SK-N-SH (cell line): ENCODE results near the gene CDIP1. TPM values are rescaled to one million over a fixed set of nuclear protein-coding genes. Genes with fewer than 3 reads are reported as not detected.

Source experiments
- CTCF ChIA-PET: fragments of 300-600, 350-600 bp; formaldehyde crosslinking; extraction: SDS; loops from one replicate; lab custom pipeline; 2021; lab: Yijun Ruan, JAX
- POLR2A ChIA-PET: fragments of 350-600 bp; sonication (Branson Sonifier 250); formaldehyde crosslinking; extraction: SDS; loops from one replicate; lab custom pipeline; 2020; ENCODE audit warnings: antibody characterized with exemption, inconsistent platforms; lab: Yijun Ruan, JAX
- DNase-seq: peaks from one replicate; pipeline ENCODE4 v3.0.0; 2012
- H2AFZ ChIP-seq: fragments of 200-600 bp; sonication (generic); 2 replicates; pipeline ENCODE4 v1.8.1; 2016; ENCODE audit warnings: antibody characterized with exemption, mild to moderate bottlenecking, low read depth
- H3F3A ChIP-seq: fragments of 200-600 bp; sonication (generic); replicated peaks from 2 replicates; pipeline ENCODE3; 2016; ENCODE audit warnings: antibody characterized with exemption, mild to moderate bottlenecking; ENCODE audit not compliant: insufficient read depth
- H3K27ac ChIP-seq, 2 experiments: fragments of 200-500 bp in 1 of 2; fragments of 200-600 bp in 1 of 2; sonication (Bioruptor generic) in 1 of 2; sonication (generic), shearing (Covaris generic) in 1 of 2; 2 replicates each; pipeline versions ENCODE4 v1.5.1 to v1.6.1; 2014 to 2016; ENCODE audit warnings: low read depth in 2 of 2, inconsistent platforms in 1 of 2, low read length in 1 of 2, mild to moderate bottlenecking in 1 of 2, mixed read lengths in 1 of 2
- H3K27me3 ChIP-seq: fragments of 200-600 bp; sonication (generic), shearing (Covaris generic); 2 replicates; pipeline ENCODE4 v1.6.1; 2016; ENCODE audit warnings: mixed run types; ENCODE audit not compliant: insufficient read depth
- H3K36me3 ChIP-seq, 2 experiments: fragments of 200-500 bp in 1 of 2; fragments of 200-600 bp in 1 of 2; sonication (Bioruptor generic) in 1 of 2; sonication (generic) in 1 of 2; replicated peaks in 1 of 2; 2 replicates each; pipeline versions ENCODE3 to v1.5.1; 2014 to 2016; ENCODE audit warnings: low read length in 1 of 2, mild to moderate bottlenecking in 1 of 2; ENCODE audit not compliant: insufficient read depth in 2 of 2, control insufficient read depth in 1 of 2
- H3K4me1 ChIP-seq, 2 experiments: fragments of 200-500 bp in 1 of 2; fragments of 200-600 bp in 1 of 2; sonication (Bioruptor generic) in 1 of 2; sonication (generic), shearing (Covaris generic) in 1 of 2; 2 replicates each; pipeline versions ENCODE4 v1.5.1 to v1.6.1; 2014 to 2016; ENCODE audit warnings: low read depth in 1 of 2, low read length in 1 of 2, mixed run types in 1 of 2; ENCODE audit not compliant: insufficient read depth in 2 of 2, control insufficient read depth in 1 of 2
- H3K4me2 ChIP-seq: fragments of 200-600 bp; sonication (generic), shearing (Covaris generic); 2 replicates; pipeline ENCODE4 v1.6.1; 2017; ENCODE audit warnings: mixed run types
- H3K4me3 ChIP-seq, 2 experiments: fragments of 200-500 bp in 1 of 2; fragments of 200-600 bp in 1 of 2; sonication (Bioruptor generic) in 1 of 2; sonication (generic), shearing (Covaris generic) in 1 of 2; 2 replicates each; pipeline versions ENCODE4 v1.5.1 to v1.8.1; 2014 to 2016; ENCODE audit warnings: low read depth in 2 of 2, inconsistent platforms in 1 of 2, low read length in 1 of 2, mild to moderate bottlenecking in 1 of 2, mixed read lengths in 1 of 2, moderate library complexity in 1 of 2
- H3K79me2 ChIP-seq: fragments of 200-600 bp; sonication (generic); 2 replicates; pipeline ENCODE4 v1.8.1; 2017; ENCODE audit warnings: mild to moderate bottlenecking; ENCODE audit not compliant: insufficient read depth
- H3K9ac ChIP-seq: fragments of 200-600 bp; sonication (generic); 2 replicates; pipeline ENCODE4 v1.6.1; 2017; ENCODE audit warnings: mixed run types
- H3K9me2 ChIP-seq: fragments of 200-600 bp; sonication (generic); 2 replicates; pipeline ENCODE4 v1.6.1; 2017; ENCODE audit warnings: mixed run types
- H3K9me3 ChIP-seq: fragments of 200-600 bp; sonication (generic); 2 replicates; pipeline ENCODE4 v1.6.1; 2017; ENCODE audit warnings: mixed run types, mild to moderate bottlenecking, moderate library complexity
- H4K20me1 ChIP-seq: fragments of 200-600 bp; sonication (generic); 2 replicates; pipeline ENCODE4 v1.6.1; 2017; ENCODE audit warnings: mild to moderate bottlenecking, mixed run types; ENCODE audit not compliant: insufficient read depth
- CTCF ChIP-seq: fragments of 200-600 bp; sonication (generic); IDR thresholded peaks from 2 replicates; pipeline ENCODE4 v1.6.1; 2017; ENCODE audit warnings: antibody characterized with exemption, mild to moderate bottlenecking, moderate library complexity
- ELF1 ChIP-seq: IDR thresholded peaks from 2 replicates; pipeline ENCODE4 v1.4.0; 2012
- EP300 ChIP-seq, 2 experiments: IDR thresholded peaks; 2 replicates each; pipeline versions ENCODE4 v1.4.0 to v1.6.1; 2012; ENCODE audit warnings: borderline replicate concordance in 1 of 2, low read depth in 1 of 2, low read length in 1 of 2
- FOXJ3 ChIP-seq: sonication (generic); formaldehyde crosslinking; IDR thresholded peaks from 2 replicates; pipeline ENCODE4 v1.5.1; 2020; ENCODE audit warnings: mild to moderate bottlenecking, missing genetic modification reagents
- GATA2 ChIP-seq: sonication (generic); formaldehyde crosslinking; IDR thresholded peaks from 2 replicates; pipeline ENCODE4 v1.5.0; 2020; ENCODE audit warnings: mild to moderate bottlenecking, missing genetic modification reagents
- JUND ChIP-seq: IDR thresholded peaks from 2 replicates; pipeline ENCODE4 v1.4.0; 2012
- MXI1 ChIP-seq: IDR thresholded peaks from 2 replicates; pipeline ENCODE4 v1.6.1; 2012; ENCODE audit warnings: mild to moderate bottlenecking, low read depth, low read length, improper control_type of control experiment
- PBX3 ChIP-seq: IDR thresholded peaks from 2 replicates; pipeline ENCODE4; 2012
- RAD21 ChIP-seq: IDR thresholded peaks from 2 replicates; pipeline ENCODE4 v1.6.1; 2012; ENCODE audit warnings: mild to moderate bottlenecking, low read length
- RFX5 ChIP-seq: IDR thresholded peaks from 2 replicates; pipeline ENCODE4 v1.6.1; 2012; ENCODE audit warnings: mild to moderate bottlenecking, improper control_type of control experiment, low read length
- RXRA ChIP-seq: IDR thresholded peaks from 2 replicates; pipeline ENCODE4 v1.4.0; 2012; ENCODE audit warnings: low read depth, mild to moderate bottlenecking, borderline replicate concordance
- TCF12 ChIP-seq: IDR thresholded peaks from 2 replicates; pipeline ENCODE4 v1.4.0; 2012
- TEAD4 ChIP-seq: IDR thresholded peaks from 2 replicates; pipeline ENCODE4 v1.4.0; 2012; ENCODE audit warnings: mild to moderate bottlenecking, borderline replicate concordance; ENCODE audit not compliant: insufficient read depth
- USF1 ChIP-seq: IDR thresholded peaks from 2 replicates; pipeline ENCODE4 v1.4.0; 2012; ENCODE audit warnings: low read depth, borderline replicate concordance
- YY1 ChIP-seq: IDR thresholded peaks from 2 replicates; pipeline ENCODE4 v1.4.0; 2012; ENCODE audit warnings: low read depth, mild to moderate bottlenecking
- ZBTB33 ChIP-seq: IDR thresholded peaks from 2 replicates; pipeline ENCODE4 v1.4.0; 2012; ENCODE audit warnings: low read depth, borderline replicate concordance
- WGBS: methylation state at CpG from one replicate; pipeline ENCODE4 v1.1.6; 2017; ENCODE audit warnings: low lambda C conversion rate; 5-methylcytosine and 5-hydroxymethylcytosine counted together
- polyA plus RNA-seq, 3 experiments: library from polyadenylated mRNA; depleted of rRNA; stranded (reverse); fragments of >200 nt; gene quantifications; 2 replicates each; pipeline ENCODE4 v1.2.3, GENCODE V29; 2012
- TF ChIP-seq, protein P1 (sequence below): fragments of 150-350 bp; IDR thresholded peaks from 2 replicates; pipeline ENCODE4 v1.6.1; 2016; ENCODE audit warnings: mild to moderate bottlenecking, low read depth, low read length
- TF ChIP-seq, protein P2 (sequence below): fragments of 150-350 bp; IDR thresholded peaks from 2 replicates; pipeline ENCODE4 v1.6.1; 2017; ENCODE audit warnings: antibody characterized with exemption, low read length, low read depth, borderline replicate concordance

The CDIP1 gene
- polyA plus RNA-seq, 1 of the 3 experiments (the other 2 are of a cell fraction), result 30.2 TPM

DNA sequence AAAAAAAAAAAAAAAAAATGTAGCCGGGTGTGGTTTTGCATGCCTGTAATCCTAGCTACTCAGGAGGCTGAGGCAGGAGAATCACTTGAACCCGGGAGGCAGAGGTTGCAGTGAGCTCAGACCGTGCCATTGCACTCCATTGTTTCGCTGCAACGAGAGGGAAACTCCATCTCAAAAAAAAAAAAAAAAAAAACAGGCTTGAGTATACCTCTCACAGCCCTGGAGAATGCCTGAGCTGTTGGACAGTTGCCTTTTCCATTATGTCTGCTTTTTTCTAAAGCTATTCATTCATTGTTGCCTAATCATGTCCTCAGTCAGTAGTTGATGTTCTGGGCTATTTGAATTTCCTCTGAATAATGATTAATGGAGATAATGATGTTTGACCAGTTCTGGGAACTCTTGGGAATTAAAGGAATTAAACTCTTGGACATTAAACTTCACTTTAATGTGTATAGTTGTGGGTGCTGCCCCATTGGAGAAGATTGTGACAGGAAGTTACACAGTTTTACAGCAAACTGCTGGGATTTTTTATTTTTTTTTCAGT lies 50.5 kb downstream of the CDIP1 start:
- no peak overlapping the region for H3K4me3 ChIP-seq
- peaks cover 73% of the 10 kb centered on the region for H3K79me2 ChIP-seq
- H3K9ac ChIP-seq, result peak overlapping the region; percentile 8; the same call in 1 of the 2 replicates
- peaks cover 0 to 24% of the 10 kb centered on the region in 2 experiments; a peak in 2 of 4 replicates for H3K4me1 ChIP-seq
- no peaks in the 10 kb centered on the region for H3K9me2 ChIP-seq
- peaks cover 4 to 7% of the 10 kb centered on the region in 2 experiments for H3K36me3 ChIP-seq
- no peaks in the 10 kb centered on the region for H3K9me3 ChIP-seq
- H3K27me3 ChIP-seq, result no peaks in the 10 kb centered on the region
- no peak for TF ChIP-seq EP300 (IDR thresholded peaks at IDR 0.05; ENCODE audit: borderline replicate concordance in 1 of 2, low read depth in 1 of 2, low read length in 1 of 2)
- TF ChIP-seq GATA2 (CRISPR knock-in tag), result no peak
- no peak for TF ChIP-seq JUND
- TF ChIP-seq CTCF, result no peak
- TF ChIP-seq MXI1, result no peak
- TF ChIP-seq ZBTB33, result no peak
- no peak for TF ChIP-seq PBX3
- TF ChIP-seq RAD21, result no peak
- TF ChIP-seq, protein P1, sequence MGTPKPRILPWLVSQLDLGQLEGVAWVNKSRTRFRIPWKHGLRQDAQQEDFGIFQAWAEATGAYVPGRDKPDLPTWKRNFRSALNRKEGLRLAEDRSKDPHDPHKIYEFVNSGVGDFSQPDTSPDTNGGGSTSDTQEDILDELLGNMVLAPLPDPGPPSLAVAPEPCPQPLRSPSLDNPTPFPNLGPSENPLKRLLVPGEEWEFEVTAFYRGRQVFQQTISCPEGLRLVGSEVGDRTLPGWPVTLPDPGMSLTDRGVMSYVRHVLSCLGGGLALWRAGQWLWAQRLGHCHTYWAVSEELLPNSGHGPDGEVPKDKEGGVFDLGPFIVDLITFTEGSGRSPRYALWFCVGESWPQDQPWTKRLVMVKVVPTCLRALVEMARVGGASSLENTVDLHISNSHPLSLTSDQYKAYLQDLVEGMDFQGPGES, result no peak
- TF ChIP-seq RFX5, result no peak
- TF ChIP-seq TCF12, result no peak
- no peak for TF ChIP-seq TEAD4
- no peak for TF ChIP-seq RXRA
- TF ChIP-seq USF1, result no peak
- no peak for TF ChIP-seq YY1
- no peak for TF ChIP-seq ELF1
- TF ChIP-seq FOXJ3, result no peak
- TF ChIP-seq, protein P2, sequence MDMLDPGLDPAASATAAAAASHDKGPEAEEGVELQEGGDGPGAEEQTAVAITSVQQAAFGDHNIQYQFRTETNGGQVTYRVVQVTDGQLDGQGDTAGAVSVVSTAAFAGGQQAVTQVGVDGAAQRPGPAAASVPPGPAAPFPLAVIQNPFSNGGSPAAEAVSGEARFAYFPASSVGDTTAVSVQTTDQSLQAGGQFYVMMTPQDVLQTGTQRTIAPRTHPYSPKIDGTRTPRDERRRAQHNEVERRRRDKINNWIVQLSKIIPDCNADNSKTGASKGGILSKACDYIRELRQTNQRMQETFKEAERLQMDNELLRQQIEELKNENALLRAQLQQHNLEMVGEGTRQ, result no peak
- ChIA-PET POLR2A (no interaction called here), CTCF (interaction anchor here (0.9 to 4.2 kb wide), 2 partner anchors 10 to 18 kb away, joined by 5 to 22 read pairs; no protein-coding TSS in a partner anchor)
- no peak for DNase-seq
- H3F3A ChIP-seq, result peaks cover 34% of the 10 kb centered on the region
- no peak overlapping the region for H2AFZ ChIP-seq
- 82% methylated on average over 5 of the region's 5 CpGs for WGBS
- no peak overlapping the region for H3K4me2 ChIP-seq
- peak overlapping the region in 1 of 2 experiments; percentile 79; a peak in 2 of 4 replicates for H3K27ac ChIP-seq
- H4K20me1 ChIP-seq, result no peaks in the 10 kb centered on the region
